ENCODE measurements around the gene GCN1.
"Not testable (repeated sequence)": the region's sequence is repeated elsewhere in the genome, so short reads cannot be mapped to it uniquely, and the experiment has no call there.

The GCN1 gene

GRCh38 chr12:120214626-120215356, 20.3 kb upstream of the GCN1 start:
- no peak for DNase-seq (ENCODE audit: low read depth, low spot score)

GRCh38 chr12:120213758-120214157, 19.2 kb upstream of the GCN1 start:
- DNase-seq (ENCODE audit: low read depth, low spot score): no peak

- DNase-seq (ENCODE audit: low read depth, low spot score): not testable (repeated sequence)
Measured at GRCh38 chr12:120213182-120213581, 18.7 kb upstream of the GCN1 start.

- DNase-seq (ENCODE audit: low read depth, low spot score): no peak
Measured at GRCh38 chr12:120212301-120212700, 17.8 kb upstream of the GCN1 start.

GRCh38 chr12:120211904-120212283, 17.4 kb upstream of the GCN1 start:
- DNase-seq (ENCODE audit: low read depth, low spot score): no peak

- DNase-seq (ENCODE audit: low read depth, low spot score): no peak
Measured at GRCh38 chr12:120211243-120211903, 16.9 kb upstream of the GCN1 start.

- no peak for DNase-seq (ENCODE audit: low read depth, low spot score)
Measured at GRCh38 chr12:120209851-120210250, 15.3 kb upstream of the GCN1 start.

- DNase-seq (ENCODE audit: low read depth, low spot score): no peak
Measured at GRCh38 chr12:120207227-120207626, 12.7 kb upstream of the GCN1 start.

- not testable (repeated sequence) for DNase-seq (ENCODE audit: low read depth, low spot score)
Measured at GRCh38 chr12:120206781-120207180, 12.3 kb upstream of the GCN1 start.

- DNase-seq (ENCODE audit: low read depth, low spot score): no peak
Measured at GRCh38 chr12:120206228-120206627, 11.7 kb upstream of the GCN1 start.

GRCh38 chr12:120204171-120204570, 9.7 kb upstream of the GCN1 start:
- DNase-seq (ENCODE audit: low read depth, low spot score): no peak

GRCh38 chr12:120200364-120200800, 5.9 kb upstream of the GCN1 start:
- DNase-seq (ENCODE audit: low read depth, low spot score): no peak

- DNase-seq (ENCODE audit: low read depth, low spot score): peak; percentile 37
Measured at GRCh38 chr12:120199595-120200306, 5.2 kb upstream of the GCN1 start.

GRCh38 chr12:120199025-120199424, 4.5 kb upstream of the GCN1 start:
- no peak for DNase-seq (ENCODE audit: low read depth, low spot score)

GRCh38 chr12:120197542-120197887, 3.0 kb upstream of the GCN1 start:
- DNase-seq (ENCODE audit: low read depth, low spot score): no peak

- DNase-seq (ENCODE audit: low read depth, low spot score): not testable (repeated sequence)
Measured at GRCh38 chr12:120196817-120197541, 2.5 kb upstream of the GCN1 start.

GRCh38 chr12:120196363-120196762, 1.8 kb upstream of the GCN1 start:
- no peak for DNase-seq (ENCODE audit: low read depth, low spot score)

- DNase-seq (ENCODE audit: low read depth, low spot score): no peak
Measured at GRCh38 chr12:120194226-120194533, 335 bp downstream of the GCN1 start.

GRCh38 chr12:120193286-120193685, 1.2 kb downstream of the GCN1 start:
- DNase-seq (ENCODE audit: low read depth, low spot score): not testable (repeated sequence)

GRCh38 chr12:120190985-120191480, 3.5 kb downstream of the GCN1 start:
- no peak for DNase-seq (ENCODE audit: low read depth, low spot score)

GRCh38 chr12:120190386-120190785, 4.1 kb downstream of the GCN1 start:
- DNase-seq (ENCODE audit: low read depth, low spot score): no peak

- DNase-seq (ENCODE audit: low read depth, low spot score): no peak
Measured at GRCh38 chr12:120186654-120187053, 7.9 kb downstream of the GCN1 start.
